Measurements from ENCODE around the gene GAMT. TPM values are rescaled to one million over a fixed set of nuclear protein-coding genes. Genes with fewer than 3 reads are reported as not detected.
"Not testable (repeated sequence)": the region's sequence is repeated elsewhere in the genome, so short reads cannot be mapped to it uniquely, and the experiment has no call there.

GAMT gene
- total RNA-seq (2014; rRNA removed; shearing (Covaris generic)): 15.5 and 18.9 TPM in 2 replicates

DNA sequence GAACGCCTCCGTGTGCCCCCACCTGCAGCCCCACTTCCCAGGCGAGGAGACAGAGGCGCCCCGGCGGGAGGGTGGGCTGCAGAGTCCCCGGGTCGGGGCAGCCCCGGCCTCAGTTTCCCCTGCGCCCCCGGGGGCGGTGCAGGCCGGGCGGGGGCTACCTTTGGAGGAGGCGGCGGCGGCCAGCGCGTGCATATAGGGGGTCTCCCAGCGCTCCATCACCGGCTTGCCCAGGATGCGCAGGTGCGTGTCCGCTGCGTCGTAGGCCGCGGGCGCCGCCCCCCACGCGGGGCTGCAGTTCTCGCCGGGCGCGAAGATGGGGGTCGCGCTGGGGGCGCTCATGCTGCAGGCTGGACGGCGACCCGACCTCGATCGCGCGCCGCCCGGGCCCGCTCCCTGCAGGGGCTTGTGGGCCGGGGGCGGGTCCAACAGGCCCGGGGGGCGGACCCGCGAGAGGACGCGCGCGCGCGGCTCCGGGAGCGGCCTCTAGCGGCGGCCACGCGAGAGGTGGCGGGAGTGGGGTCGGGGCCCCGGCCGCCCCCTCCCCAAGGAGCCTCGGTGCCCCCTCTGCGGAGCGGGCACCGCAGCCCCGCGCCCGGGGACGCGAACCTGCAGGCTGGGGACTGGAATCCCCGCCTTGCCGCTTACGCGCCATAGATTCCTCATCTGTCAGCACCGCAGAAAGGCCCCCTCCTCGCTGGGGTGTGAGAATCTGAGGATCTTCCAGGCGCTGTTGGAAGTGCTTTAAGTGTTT is at the start of gene GAMT:
Gene GAMT, minus strand, starts transcription at position 405 of the 751 bp plus-strand sequence. Its CDS starts 66 bp downstream, at position 339.
- no peak for DNase-seq (ENCODE audit: low spot score)

- DNase-seq (ENCODE audit: low spot score): peak; percentile 38
These were observed 48.4 kb upstream of the GAMT start, which contains the start of gene APC2 for GRCh38 chr19:1449467-1450442. APC2 (plus strand) TSS chr19:1450121; CDS start chr19:1453002, 2,881 bp downstream.

DNA sequence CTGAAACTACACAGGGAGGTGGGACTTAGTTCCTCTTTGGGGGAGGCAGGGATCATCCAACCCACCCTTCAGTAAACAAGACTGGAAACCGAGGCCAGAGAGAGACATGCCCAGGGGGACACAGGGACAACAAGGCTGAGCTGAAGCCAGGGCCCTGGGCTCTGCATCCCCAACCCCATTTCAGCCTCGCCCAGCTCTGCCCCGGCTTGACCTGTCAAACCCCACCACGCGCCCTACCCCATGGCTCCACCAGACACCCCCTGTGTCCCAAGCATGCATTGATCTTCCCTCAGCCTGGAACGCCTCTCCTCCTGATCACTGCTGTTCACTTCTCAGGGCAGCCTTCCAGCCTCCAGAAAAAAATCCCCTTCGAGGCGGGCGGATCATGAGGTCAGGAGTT is 46.6 kb upstream of the GAMT start:
- DNase-seq (ENCODE audit: low spot score): no peak

GRCh38 chr19:1447504-1447903 is 46.2 kb upstream of the GAMT start:
- no peak for DNase-seq (ENCODE audit: low spot score)

DNA sequence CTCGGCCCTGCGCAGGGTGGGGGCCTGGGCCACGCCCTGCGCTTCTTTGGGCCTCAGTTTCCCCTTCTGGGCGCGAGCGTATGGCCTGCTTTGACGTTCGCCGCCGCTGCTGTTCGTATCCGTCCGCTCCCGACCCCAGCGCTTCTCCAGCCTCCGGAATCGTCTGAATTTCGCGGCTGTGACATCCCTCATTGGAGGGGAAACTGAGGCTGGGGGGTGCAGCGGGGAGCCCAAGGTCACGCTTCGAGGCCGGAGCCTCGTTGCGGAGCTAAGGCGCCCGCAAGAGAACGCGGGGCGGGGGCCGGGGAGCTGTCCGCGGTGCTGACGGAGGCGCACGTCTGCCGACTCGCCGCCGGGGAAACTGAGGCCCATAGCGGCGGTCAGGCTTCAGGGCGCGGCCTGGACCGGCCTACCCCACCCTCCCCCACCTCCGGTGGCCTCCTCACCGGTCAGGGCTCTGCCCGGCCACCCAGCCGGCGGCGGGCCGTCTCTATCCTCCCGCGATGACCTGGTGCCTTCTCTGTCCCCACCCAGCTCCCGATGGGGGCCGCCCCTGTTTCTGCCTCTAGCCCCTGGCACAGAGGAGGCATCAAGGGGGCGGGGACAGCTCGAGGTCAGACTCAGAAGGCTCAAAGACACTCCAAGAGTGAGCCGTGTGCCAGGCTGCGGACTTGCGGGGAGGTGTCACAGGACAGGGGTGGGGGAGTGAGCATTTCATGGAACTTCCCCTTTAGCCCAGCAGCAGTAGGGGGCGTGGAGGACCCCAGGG is 45.6 kb upstream of the GAMT start:
- no peak for DNase-seq (ENCODE audit: low spot score)

- DNase-seq (ENCODE audit: low spot score): no peak
These were observed 44.8 kb upstream of the GAMT start for GRCh38 chr19:1445932-1446712.

- no peak for DNase-seq (ENCODE audit: low spot score)
These were observed 44.0 kb upstream of the GAMT start for GRCh38 chr19:1445185-1445931.

- no peak for DNase-seq (ENCODE audit: low spot score)
These were observed 40.5 kb upstream of the GAMT start for GRCh38 chr19:1441677-1442438.

GRCh38 chr19:1441022-1441426 is 39.7 kb upstream of the GAMT start:
- DNase-seq (ENCODE audit: low spot score): no peak

GRCh38 chr19:1440418-1440801 is 39.1 kb upstream of the GAMT start:
- DNase-seq (ENCODE audit: low spot score): no peak

- not testable (repeated sequence) for DNase-seq (ENCODE audit: low spot score)
These were observed 38.4 kb upstream of the GAMT start for GRCh38 chr19:1439525-1440417.

GRCh38 chr19:1438933-1439354 is 37.6 kb upstream of the GAMT start:
- no peak for DNase-seq (ENCODE audit: low spot score)

- DNase-seq (ENCODE audit: low spot score): peak; percentile 83
These were observed 36.9 kb upstream of the GAMT start, which contains the start of gene RPS15 for GRCh38 chr19:1438035-1438932. RPS15 (plus strand) TSS chr19:1438396; CDS start chr19:1438426, 30 bp downstream.

DNA sequence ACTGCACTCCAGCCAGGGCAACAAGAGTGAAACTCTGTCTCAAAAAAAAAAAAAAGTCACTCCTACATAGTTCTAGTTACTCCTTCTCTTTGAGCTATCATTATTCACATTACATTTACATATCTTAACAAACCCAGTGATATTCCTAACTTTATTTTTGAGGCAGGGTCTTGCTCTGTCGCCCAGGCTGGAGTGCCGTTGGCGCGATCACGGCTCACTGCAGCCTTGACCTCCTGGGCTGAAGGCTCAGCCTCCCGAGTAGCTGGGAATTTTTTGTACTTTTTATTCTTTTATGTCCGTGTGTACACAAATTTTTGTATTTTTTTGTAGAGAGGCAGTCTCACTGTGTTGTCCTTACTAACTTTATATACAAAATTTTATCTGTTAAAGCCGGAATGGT is 36.3 kb upstream of the GAMT start:
- no peak for DNase-seq (ENCODE audit: low spot score)

- DNase-seq (ENCODE audit: low spot score): no peak
These were observed 34.1 kb upstream of the GAMT start for GRCh38 chr19:1435378-1435989.

DNA sequence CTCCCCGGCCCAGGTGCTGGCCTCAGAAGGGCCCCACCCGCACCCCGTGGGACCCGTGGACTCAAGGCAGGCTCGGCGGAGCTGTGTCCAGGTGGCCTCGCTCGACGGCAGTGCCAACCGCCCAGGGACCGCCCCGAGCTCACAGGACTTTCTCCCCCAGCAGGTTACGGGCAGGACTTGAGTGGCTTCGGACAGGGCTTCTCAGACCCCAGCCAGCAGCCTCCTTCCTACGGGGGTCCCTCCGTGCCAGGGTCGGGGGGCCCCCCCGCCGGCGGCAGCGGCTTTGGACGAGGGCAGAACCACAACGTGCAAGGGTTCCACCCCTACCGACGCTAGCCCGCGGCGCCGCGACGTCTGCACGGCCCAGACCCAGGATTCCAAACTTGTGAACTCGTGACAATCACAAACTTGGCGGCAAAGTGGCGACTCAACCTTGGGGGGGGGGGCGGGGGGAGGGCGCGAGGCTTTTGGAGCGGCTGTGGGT is 33.3 kb upstream of the GAMT start:
- no peak for DNase-seq (ENCODE audit: low spot score)

- no peak for DNase-seq (ENCODE audit: low spot score)
These were observed 32.7 kb upstream of the GAMT start for GRCh38 chr19:1434040-1434366.
